GM18505 (cell line): ENCODE measurements around the gene TMEM120B.
A peak's percentile ranks its signal among the peaks of the same experiment; 100 is the strongest.
"Not testable (repeated sequence)": the region's sequence is repeated elsewhere in the genome, so short reads cannot be mapped to it uniquely, and the experiment has no call there.

Source experiments
- ATAC-seq: cut with Tn5 transposase; IDR thresholded peaks from one replicate; pipeline ENCODE4 v1.9.1; 2021; ENCODE audit not compliant: unreplicated experiment
- POLR2A ChIP-seq: IDR thresholded peaks from 4 replicates; pipeline ENCODE4 v1.6.1; 2011; ENCODE audit warnings: borderline replicate concordance; ENCODE audit not compliant: insufficient read depth, insufficient read length; ENCODE audit errors: extremely low read depth

The TMEM120B gene

GRCh38 chr12:121712461-121713256 is at the start of gene TMEM120B:
TSS of gene TMEM120B (plus strand) at chr12:121712752. CDS start at chr12:121712896, 144 bp downstream.
- ATAC-seq: peak; percentile 75
- TF ChIP-seq POLR2A: peak; percentile 87

GRCh38 chr12:121663610-121663929 is 49.0 kb upstream of the TMEM120B start:
- ATAC-seq: no peak
- no peak for TF ChIP-seq POLR2A

- ATAC-seq: not testable (repeated sequence)
These were observed 45.7 kb upstream of the TMEM120B start for GRCh38 chr12:121666829-121667228.

GRCh38 chr12:121668750-121669520 is 43.6 kb upstream of the TMEM120B start:
- no peak for ATAC-seq
- TF ChIP-seq POLR2A: no peak

GRCh38 chr12:121669521-121669900 is 43.0 kb upstream of the TMEM120B start, which contains the start of gene MORN3:
TSS of gene MORN3 (minus strand) at chr12:121669654. CDS start at chr12:121669483, 171 bp downstream.
- TF ChIP-seq POLR2A: no peak
- no peak for ATAC-seq

- no peak for TF ChIP-seq POLR2A
- ATAC-seq: no peak
These were observed 39.5 kb upstream of the TMEM120B start for GRCh38 chr12:121673013-121673511.

GRCh38 chr12:121676190-121676589 is 36.4 kb upstream of the TMEM120B start:
- ATAC-seq: no peak
- no peak for TF ChIP-seq POLR2A

GRCh38 chr12:121678305-121678704 is 34.2 kb upstream of the TMEM120B start:
- no peak for ATAC-seq
- TF ChIP-seq POLR2A: no peak

- TF ChIP-seq POLR2A: no peak
- ATAC-seq: no peak
These were observed 33.7 kb upstream of the TMEM120B start for GRCh38 chr12:121678716-121679300.

- not testable (repeated sequence) for ATAC-seq
These were observed 32.8 kb upstream of the TMEM120B start for GRCh38 chr12:121679661-121680197.

- no peak for ATAC-seq
- TF ChIP-seq POLR2A: no peak
These were observed 23.6 kb upstream of the TMEM120B start for GRCh38 chr12:121688966-121689365.

GRCh38 chr12:121689430-121689829 is 23.1 kb upstream of the TMEM120B start:
- TF ChIP-seq POLR2A: no peak
- ATAC-seq: no peak

- ATAC-seq: not testable (repeated sequence)
These were observed 19.8 kb upstream of the TMEM120B start for GRCh38 chr12:121692744-121693143.
